GM12878 (cell line): Measurements from ENCODE around the gene PRKCE. TPM values are rescaled to one million over a fixed set of nuclear protein-coding genes. Genes with fewer than 3 reads are reported as not detected.
A peak's percentile ranks its signal among the peaks of the same experiment; 100 is the strongest.

Source experiments
- ATAC-seq: fragments of 200-7000 bp; cut with Tn5 transposase; 3 replicates; pipeline ENCODE4 v1.9.1; 2020; ENCODE audit warnings: mild to moderate bottlenecking, moderate library complexity
- BruUV-seq: library from RNA; stranded (reverse); fragments of 400-500 nt; replicated peaks from 2 replicates; lab custom pipeline; 2021; lab: Mats Ljungman, UMichigan
- CTCF ChIA-PET: fragments of 300-600 bp; sonication (Branson Sonifier 250); formaldehyde crosslinking; extraction: SDS; loops from one replicate; lab custom pipeline; 2021; ENCODE audit warnings: inconsistent platforms; lab: Yijun Ruan, JAX
- POLR2A ChIA-PET: fragments of 350-600 bp; formaldehyde crosslinking; extraction: SDS; loops from one replicate; lab custom pipeline; 2021; ENCODE audit warnings: inconsistent platforms; lab: Charles Lee
- RAD21 ChIA-PET: fragments of 300-600 bp; sonication (Branson Sonifier 250); formaldehyde crosslinking; loops from one replicate; lab custom pipeline; 2023; ENCODE audit warnings: antibody characterized with exemption; ENCODE audit not compliant: unreplicated experiment; lab: Charles Lee
- SMC1A ChIA-PET: fragments of 300-600 bp; sonication (Branson Sonifier 250); formaldehyde crosslinking; loops from one replicate; lab custom pipeline; 2023; ENCODE audit not compliant: unreplicated experiment, uncharacterized antibody; lab: Charles Lee
- DNase-seq: peaks from one replicate; pipeline ENCODE4 v3.0.0-alpha.2; 2011; ENCODE audit warnings: low read depth, low spot score
- FAIRE-seq: peaks from 3 replicates; lab custom pipeline; 2011; peaks lifted over from hg19 to GRCh38; lab: Jason Lieb, UNC
- H2AFZ ChIP-seq: 2 replicates; pipeline ENCODE4 v1.6.0; 2011; ENCODE audit warnings: low read depth, low read length, control low read depth; ENCODE audit not compliant: control insufficient read depth
- H3K27ac ChIP-seq: 2 replicates; pipeline ENCODE4 v1.5.1; 2011; ENCODE audit warnings: control low read depth; ENCODE audit not compliant: control insufficient read depth, insufficient read depth
- H3K27me3 ChIP-seq, 2 experiments: replicated peaks in 1 of 2; 2 replicates each; pipeline versions ENCODE4 v1.6.0 to v1.6.1; 2011; ENCODE audit warnings: low read length in 1 of 2; ENCODE audit not compliant: control insufficient read depth in 2 of 2, insufficient read depth in 2 of 2
- H3K36me3 ChIP-seq, 2 experiments: 2 replicates each; pipeline ENCODE4 v1.5.1; 2011; ENCODE audit warnings: low read length in 1 of 2; ENCODE audit not compliant: control insufficient read depth in 2 of 2, insufficient read depth in 2 of 2
- H3K4me1 ChIP-seq: 2 replicates; pipeline ENCODE4 v1.6.1; 2011; ENCODE audit warnings: mild to moderate bottlenecking, low read length, moderate library complexity, mixed read lengths; ENCODE audit not compliant: control insufficient read depth, insufficient read depth
- H3K4me2 ChIP-seq: 2 replicates; pipeline ENCODE4 v1.6.0; 2011; ENCODE audit warnings: control low read depth; ENCODE audit not compliant: control insufficient read depth, insufficient read depth
- H3K4me3 ChIP-seq: fragments of 200-600 bp; sonication (generic); 2 replicates; pipeline ENCODE4 v1.5.1; 2016
- H3K79me2 ChIP-seq: 2 replicates; pipeline ENCODE4 v1.6.0; 2011; ENCODE audit warnings: low read length; ENCODE audit not compliant: control insufficient read depth, insufficient read depth
- H3K9ac ChIP-seq: 2 replicates; pipeline ENCODE4 v1.8.0; 2011; ENCODE audit warnings: low read length, control low read depth, mixed read lengths; ENCODE audit not compliant: control insufficient read depth, insufficient read depth
- H3K9me3 ChIP-seq: replicated peaks from 3 replicates; pipeline ENCODE4 v1.5.1; 2011; ENCODE audit warnings: mild to moderate bottlenecking, low read length; ENCODE audit not compliant: control insufficient read depth, insufficient read depth
- H4K20me1 ChIP-seq: 2 replicates; pipeline ENCODE4 v1.6.0; 2011; ENCODE audit not compliant: control insufficient read depth, insufficient read depth
- BMI1 ChIP-seq: fragments of 450-650 bp; IDR thresholded peaks from 2 replicates; pipeline ENCODE4 v1.6.1; 2016; ENCODE audit warnings: mild to moderate bottlenecking, moderate library complexity, borderline replicate concordance
- CBX3 ChIP-seq: fragments of 200-600 bp; sonication (generic); IDR thresholded peaks from 2 replicates; pipeline ENCODE4 v1.6.1; 2016; ENCODE audit warnings: low read depth, borderline replicate concordance
- CREB1 ChIP-seq: IDR thresholded peaks from 2 replicates; pipeline ENCODE4 v1.6.1; 2012; ENCODE audit warnings: low read depth, mild to moderate bottlenecking, inconsistent platforms
- ESRRA ChIP-seq: IDR thresholded peaks from 2 replicates; pipeline ENCODE4 v1.6.1; 2012; ENCODE audit warnings: mild to moderate bottlenecking, low read length, improper control_type of control experiment
- KAT2A ChIP-seq: conservative IDR thresholded peaks from 2 replicates; pipeline ENCODE4 v1.6.1; 2011; ENCODE audit warnings: low read depth, low read length; ENCODE audit not compliant: control insufficient read depth
- MXI1 ChIP-seq: fragments of 150-350 bp; IDR thresholded peaks from 2 replicates; pipeline ENCODE4 v1.6.1; 2011; ENCODE audit warnings: low read depth, mild to moderate bottlenecking, inconsistent platforms, low read length, improper control_type of control experiment
- NR2F1 ChIP-seq: fragments of 450-650 bp; conservative IDR thresholded peaks from 2 replicates; pipeline ENCODE4 v1.6.1; 2017; ENCODE audit warnings: mild to moderate bottlenecking
- RUNX3 ChIP-seq: IDR thresholded peaks from 2 replicates; pipeline ENCODE4 v1.6.1; 2012; ENCODE audit warnings: low read length, inconsistent platforms
- SMAD1 ChIP-seq: fragments of 450-650 bp; IDR thresholded peaks from 2 replicates; pipeline ENCODE4 v1.6.1; 2018; ENCODE audit warnings: mild to moderate bottlenecking, low read depth; ENCODE audit not compliant: partially characterized antibody
- SP1 ChIP-seq: IDR thresholded peaks from one replicate; pipeline ENCODE4 v1.6.1; 2011; ENCODE audit warnings: low read depth, low read length
- SPI1 ChIP-seq: IDR thresholded peaks from 2 replicates; pipeline ENCODE4 v1.6.1; 2011; ENCODE audit warnings: low read depth, mild to moderate bottlenecking, low read length, moderate library complexity, borderline replicate concordance; ENCODE audit not compliant: insufficient read depth
- SUPT20H ChIP-seq: IDR thresholded peaks from 2 replicates; pipeline ENCODE4 v1.6.1; 2011; ENCODE audit warnings: low read depth, mild to moderate bottlenecking, low read length, moderate library complexity, borderline replicate concordance; ENCODE audit not compliant: control insufficient read depth
- TAF1 ChIP-seq: IDR thresholded peaks from 2 replicates; pipeline ENCODE4 v1.6.1; 2011; ENCODE audit warnings: mild to moderate bottlenecking, low read depth, low read length, borderline replicate concordance
- TBL1XR1 ChIP-seq: IDR thresholded peaks from 2 replicates; pipeline ENCODE4 v1.6.1; 2012; ENCODE audit warnings: low read depth, low read length, improper control_type of control experiment
- TCF12 ChIP-seq: IDR thresholded peaks from 2 replicates; pipeline ENCODE4 v1.6.1; 2011; ENCODE audit warnings: low read depth, mild to moderate bottlenecking, low read length
- YBX1 ChIP-seq: fragments of 450-650 bp; IDR thresholded peaks from 2 replicates; pipeline ENCODE4 v1.6.1; 2016; ENCODE audit warnings: antibody characterized with exemption
- YY1 ChIP-seq: IDR thresholded peaks from 2 replicates; pipeline ENCODE4 v1.6.1; 2011; ENCODE audit warnings: low read depth, mild to moderate bottlenecking, low read length
- ZNF592 ChIP-seq: fragments of 450-650 bp; IDR thresholded peaks from 2 replicates; pipeline ENCODE4 v1.6.1; 2017; ENCODE audit warnings: mild to moderate bottlenecking, moderate library complexity
- ZSCAN29 ChIP-seq: fragments of 450-650 bp; IDR thresholded peaks from 2 replicates; pipeline ENCODE4 v1.6.1; 2017; ENCODE audit warnings: mild to moderate bottlenecking, moderate library complexity
- WGBS: methylation state at CpG from one replicate; pipeline ENCODE4 v1.1.6; 2016; ENCODE audit warnings: low lambda C conversion rate; ENCODE audit not compliant: insufficient replicate concordance, insufficient coverage; ENCODE audit errors: missing lambda C conversion rate; 5-methylcytosine and 5-hydroxymethylcytosine counted together
- in situ Hi-C: fragments of 300-500 bp; cut with MboI; formaldehyde crosslinking; loops from 9 replicates; pipeline ENCODE4 v1.14.3; 2018; ENCODE audit warnings: mixed read lengths
- intact Hi-C: fragments of 100-400 bp; cut with micrococcal nuclease; formaldehyde crosslinking; loops from one replicate; pipeline ENCODE4 v1.14.2; 2022; ENCODE audit not compliant: unreplicated experiment
- polyA plus RNA-seq, 11 experiments: library from polyadenylated mRNA; depleted of rRNA in 4 of 11; unstranded in 6 of 11; stranded (reverse) in 5 of 11; fragments of >200 nt; fragmentation: Nextera tagmentation in 4 of 11; fragmentation: Illumina TruSeq in 1 of 11; extraction: Ambion mirVana in 4 of 11; extraction: Trizol in 1 of 11; gene quantifications; 1 replicate in 1 of 11; 2 replicates in 10 of 11; pipeline versions ENCODE4 v1.2.1 to v1.2.3, GENCODE V29; 2011 to 2016; ENCODE audit warnings: inconsistent platforms in 2 of 11, missing spikeins in 2 of 11, low read depth in 1 of 11
- total RNA-seq, 4 experiments: library from RNA; depleted of rRNA in 3 of 4; stranded (reverse); fragments of >200 nt in 3 of 4; fragmentation: Illumina TruSeq in 1 of 4; extraction: Trizol in 1 of 4; gene quantifications; 2 replicates each; pipeline versions ENCODE4 v1.2.1 to v1.2.3, GENCODE V29; 2013 to 2021
- TF ChIP-seq, protein P1 (sequence below): fragments of 150-350 bp; IDR thresholded peaks from 2 replicates; pipeline ENCODE4 v1.6.1; 2014; ENCODE audit warnings: mild to moderate bottlenecking, low read depth, low read length

Gene PRKCE
- total and polyA plus RNA-seq, 10 of the 15 experiments (the other 5 are each of a cell fraction or from before 2014, with no cell fraction given), result 2.6 to 28.2 (median 11.3) TPM

DNA sequence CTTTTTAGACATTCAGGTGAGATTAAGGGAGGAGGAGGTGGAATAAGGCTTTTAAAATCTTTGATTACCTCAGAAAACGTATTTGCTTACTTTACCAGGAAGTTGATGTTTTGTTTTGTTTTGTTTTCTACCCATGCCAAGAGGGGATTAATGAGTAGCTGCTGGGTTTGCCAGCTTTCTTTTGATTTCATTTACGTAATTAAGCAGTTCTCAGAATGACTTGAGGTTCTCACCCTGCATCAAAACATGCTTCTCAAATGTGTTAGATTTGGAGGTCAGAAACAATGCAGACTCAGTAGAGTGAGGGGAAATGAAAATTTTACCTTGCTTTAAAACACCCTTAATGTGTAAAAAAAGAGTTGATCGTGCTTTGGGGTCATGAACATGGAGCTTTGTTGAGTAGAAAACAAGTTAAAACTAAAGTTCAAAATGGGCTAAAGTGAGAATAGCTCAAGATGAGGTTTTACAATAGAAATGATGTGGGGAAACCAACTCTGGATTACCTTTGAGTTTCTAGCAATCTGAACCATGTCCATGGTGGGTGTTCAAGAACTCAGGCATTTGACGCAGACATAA, 428.6 kb downstream of the PRKCE start:
- H2AFZ ChIP-seq, result no peak overlapping the region
- intact Hi-C loops, result loop anchor here (1.0 to 2.0 kb wide), 2 partner anchors 145 to 284 kb away; no protein-coding TSS in a partner anchor
- WGBS, result 26% methylated on average over 4 of the region's 4 CpGs
- ChIA-PET POLR2A (interaction anchor here (0.6 to 4.3 kb wide), 8 partner anchors 17 to 167 kb away, joined by 3 to 28 read pairs (median 4); no protein-coding TSS in a partner anchor), CTCF (interaction anchor here (0.6 to 6.8 kb wide), 20 partner anchors 9 to 886 kb away, joined by 3 to 56 read pairs (median 5); no protein-coding TSS in a partner anchor), SMC1A (interaction anchor here (0.7 to 7.7 kb wide), 31 partner anchors 9 to 360 kb away, joined by 3 to 82 read pairs (median 5); no protein-coding TSS in a partner anchor), RAD21 (interaction anchor here (0.6 to 5.3 kb wide), 22 partner anchors 9 to 286 kb away, joined by 3 to 79 read pairs (median 6); partner anchors contain the start of gene EPAS1)
- no peaks in the 10 kb centered on the region for H3K27me3 ChIP-seq
- no peaks in the 10 kb centered on the region for H4K20me1 ChIP-seq
- BruUV-seq, result no TSS peak
- H3K9me3 ChIP-seq, result no peaks in the 10 kb centered on the region
- peak; percentile 66 for DNase-seq
- H3K36me3 ChIP-seq, result no peaks in the 10 kb centered on the region; a peak in 1 of 4 replicates
- H3K4me1 ChIP-seq, result 0 out of 2 replicates have a peak, but pooled peaks cover 3% of the 10 kb centered on the region
- H3K4me3 ChIP-seq, result no peak overlapping the region
- no peak for FAIRE-seq
- H3K9ac ChIP-seq, result no peak overlapping the region
- in situ Hi-C loops, result no loop called here
- H3K79me2 ChIP-seq, result no peaks in the 10 kb centered on the region
- no peak overlapping the region for H3K4me2 ChIP-seq
- no peak overlapping the region for H3K27ac ChIP-seq
- ATAC-seq, result peak; percentile 79
- TF ChIP-seq ZNF592 (peak; percentile 95), TAF1 (no peak), BMI1 (peak; percentile 87), SUPT20H (no peak), ZSCAN29 (no peak), YBX1 (no peak), TCF12 (no peak), YY1 (no peak), CREB1 (peak; percentile 11; the same call in 1 of the 2 replicates), KAT2A (no peak), ESRRA (no peak), SMAD1 (peak; percentile 79), TBL1XR1 (no peak), SP1 (no peak), SPI1 (peak; percentile 37; the same call in 1 of the 2 replicates), RUNX3 (no peak), NR2F1 (peak; percentile 90), MXI1 (no peak; the same call in 1 of the 2 replicates), CBX3 (no peak)
- TF ChIP-seq, protein P1, sequence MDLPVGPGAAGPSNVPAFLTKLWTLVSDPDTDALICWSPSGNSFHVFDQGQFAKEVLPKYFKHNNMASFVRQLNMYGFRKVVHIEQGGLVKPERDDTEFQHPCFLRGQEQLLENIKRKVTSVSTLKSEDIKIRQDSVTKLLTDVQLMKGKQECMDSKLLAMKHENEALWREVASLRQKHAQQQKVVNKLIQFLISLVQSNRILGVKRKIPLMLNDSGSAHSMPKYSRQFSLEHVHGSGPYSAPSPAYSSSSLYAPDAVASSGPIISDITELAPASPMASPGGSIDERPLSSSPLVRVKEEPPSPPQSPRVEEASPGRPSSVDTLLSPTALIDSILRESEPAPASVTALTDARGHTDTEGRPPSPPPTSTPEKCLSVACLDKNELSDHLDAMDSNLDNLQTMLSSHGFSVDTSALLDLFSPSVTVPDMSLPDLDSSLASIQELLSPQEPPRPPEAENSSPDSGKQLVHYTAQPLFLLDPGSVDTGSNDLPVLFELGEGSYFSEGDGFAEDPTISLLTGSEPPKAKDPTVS, result no peak
